NK-92 (cell line): ENCODE data around the gene KRT6B.
"Not testable (repeated sequence)": the region's sequence is repeated elsewhere in the genome, so short reads cannot be mapped to it uniquely, and the experiment has no call there.

Experiments
- DNase-seq: peaks from one replicate; lab custom pipeline; 2025; ENCODE audit not compliant: unreplicated experiment; lab: John Stamatoyannopoulos, UW

Gene KRT6B

DNA sequence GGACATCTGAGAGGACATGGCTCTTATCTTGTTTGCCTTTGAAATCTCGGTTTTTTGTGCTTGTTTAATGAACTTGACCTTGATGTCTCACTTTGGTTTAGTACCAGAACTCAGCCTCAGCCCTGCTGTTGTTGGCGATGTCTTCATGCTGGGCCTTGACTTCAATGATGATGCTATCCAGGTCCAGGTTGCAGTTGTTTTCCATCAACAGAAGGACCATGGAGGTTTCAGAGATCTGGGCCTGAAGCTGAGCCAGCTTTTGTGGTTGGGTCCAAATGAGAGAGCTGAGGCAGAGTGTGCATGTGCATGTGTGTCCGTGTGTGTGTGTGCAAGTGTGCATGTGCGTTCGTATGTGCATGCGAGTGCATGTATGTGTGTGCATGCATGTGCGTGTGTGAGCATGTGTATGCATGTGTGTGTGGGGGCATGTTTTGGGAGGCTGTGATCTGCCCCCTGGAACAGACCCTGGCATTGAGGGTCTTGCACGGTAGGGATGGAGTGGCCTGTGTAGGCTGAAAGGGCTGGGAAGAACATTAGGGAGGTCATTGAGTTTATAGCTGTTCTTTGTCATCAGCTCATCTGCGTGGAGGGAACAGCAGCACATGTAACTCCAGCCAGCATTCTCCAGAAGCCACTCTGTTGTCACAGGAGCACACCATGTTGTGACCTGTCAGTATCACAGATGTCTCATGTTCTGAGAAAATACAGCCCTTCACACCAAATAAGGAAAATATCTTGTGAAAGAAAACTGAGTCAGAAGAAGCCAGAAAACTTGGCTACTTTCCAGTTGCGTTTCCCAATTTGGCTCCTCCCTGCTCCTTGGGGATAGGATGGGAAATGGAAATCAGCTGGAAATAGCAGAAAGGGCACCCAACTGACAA lies 35.8 kb downstream of the KRT6B start:
- no peak for DNase-seq

DNA sequence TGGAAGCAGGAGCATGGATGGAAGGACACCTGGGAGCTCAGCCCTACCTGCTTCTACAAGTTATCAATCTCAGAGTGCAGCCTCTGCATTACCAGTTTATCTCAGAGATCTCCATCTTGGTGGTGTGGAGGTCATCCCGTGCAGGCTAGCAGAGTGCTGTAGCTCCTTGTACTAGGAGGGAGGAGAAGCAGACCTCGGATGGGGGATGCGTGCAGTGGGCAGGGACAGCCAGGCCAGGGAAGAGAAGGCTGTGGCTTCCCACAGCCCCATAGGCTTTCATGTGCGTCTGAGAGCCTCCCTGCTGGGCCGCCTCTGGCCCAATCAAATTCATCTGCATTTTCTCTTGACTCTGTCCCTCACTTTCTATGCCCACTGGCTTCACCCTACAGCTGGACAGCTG lies 37.0 kb downstream of the KRT6B start:
- DNase-seq = no peak

DNA sequence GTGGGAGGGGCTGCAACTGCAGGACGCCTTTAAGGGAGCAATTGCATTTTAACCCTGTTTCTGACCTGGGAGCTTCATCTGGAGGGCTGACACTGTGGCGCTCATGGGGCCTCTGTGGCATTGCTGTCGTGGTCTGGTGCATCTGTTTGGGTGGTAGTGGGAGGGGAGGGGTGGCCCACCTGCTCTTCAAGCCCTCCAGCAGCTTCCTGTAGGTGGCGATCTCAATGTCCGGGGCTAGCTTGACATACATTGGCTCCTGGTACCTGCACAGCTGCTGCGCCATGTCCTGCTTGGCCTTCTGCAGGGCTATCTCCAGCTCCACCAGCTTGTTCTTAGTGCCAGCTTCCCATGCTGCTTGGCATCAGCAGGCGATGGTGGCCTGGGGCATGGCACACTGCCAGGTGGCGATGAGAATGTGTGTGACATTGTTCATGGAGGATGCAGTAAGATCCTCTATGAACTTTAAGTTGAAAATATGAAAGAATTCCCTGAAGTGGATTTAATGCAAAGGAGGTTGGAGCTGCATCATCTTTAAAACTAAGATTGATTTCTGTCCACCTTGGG lies 38.1 kb downstream of the KRT6B start:
- no peak for DNase-seq

DNA sequence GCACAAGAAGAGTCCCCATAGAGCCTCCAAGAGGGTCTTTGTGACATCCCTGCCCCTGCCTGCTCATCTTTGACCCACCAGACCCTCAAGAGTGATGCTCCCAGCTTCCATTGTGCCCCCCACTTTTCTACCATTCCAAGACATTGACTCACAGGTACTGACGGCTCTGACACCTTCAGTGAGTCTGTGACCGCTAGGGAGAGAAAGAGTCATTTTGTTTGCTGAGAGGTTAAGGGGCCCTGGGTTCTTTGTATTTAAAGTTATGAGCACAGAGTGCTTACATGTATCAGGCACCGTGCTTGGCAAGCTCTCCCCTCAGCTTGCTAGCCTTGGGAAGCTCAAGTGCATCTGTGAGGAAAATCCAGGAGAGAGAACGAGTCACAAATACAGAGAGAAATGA lies 38.7 kb downstream of the KRT6B start:
- no peak for DNase-seq

DNA sequence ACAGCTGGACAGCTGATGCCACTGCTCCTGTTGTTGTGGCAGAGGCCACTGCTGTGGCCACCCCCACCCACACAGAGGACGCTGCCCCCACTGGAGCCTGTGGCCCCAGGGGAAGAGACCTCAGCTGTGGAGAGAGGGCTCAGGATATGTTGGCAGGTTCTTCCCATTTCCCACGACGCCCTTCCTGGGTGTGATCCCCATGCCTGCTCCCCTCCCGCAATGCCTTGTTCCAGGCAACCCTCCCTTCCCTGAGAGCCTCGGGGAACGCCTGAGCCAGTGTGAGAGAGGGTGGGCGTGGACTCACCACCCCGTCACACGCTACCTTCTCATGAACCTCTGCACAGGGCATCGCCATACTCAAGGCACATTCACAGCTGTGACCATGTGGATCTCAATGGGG lies 40.1 kb downstream of the KRT6B start:
- DNase-seq = no peak

DNA sequence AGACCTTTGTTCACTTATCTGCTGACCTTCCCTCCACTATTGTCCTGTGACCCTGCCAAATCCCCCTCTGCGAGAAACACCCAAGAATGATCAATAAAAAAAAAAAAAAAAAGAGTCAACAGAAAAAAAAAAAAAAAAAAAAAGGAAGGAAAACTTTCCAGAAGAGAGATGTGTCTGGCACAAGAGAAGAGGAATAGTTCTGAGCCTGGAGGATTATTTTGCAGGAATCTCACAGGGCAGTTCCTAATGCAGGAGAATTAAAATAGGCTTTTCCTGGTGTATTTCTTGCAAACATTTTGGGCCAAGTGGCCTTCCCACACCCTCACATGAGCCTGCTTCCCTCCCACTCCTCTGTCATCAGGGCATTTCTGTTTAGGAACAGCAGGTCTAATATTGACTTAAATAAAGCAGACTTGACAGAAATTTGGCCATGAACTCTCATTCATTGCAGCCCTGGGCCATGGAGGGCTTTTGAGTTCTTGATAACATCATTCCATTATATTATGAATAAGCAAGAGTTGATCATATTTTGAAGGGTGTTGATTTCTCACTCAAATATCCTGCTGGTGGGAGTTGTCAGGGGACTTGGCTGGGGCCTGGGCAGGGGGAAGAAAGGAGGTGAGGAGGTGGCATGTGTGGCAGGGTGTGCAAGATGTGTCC lies 41.2 kb downstream of the KRT6B start:
- DNase-seq = not testable (repeated sequence)

DNA sequence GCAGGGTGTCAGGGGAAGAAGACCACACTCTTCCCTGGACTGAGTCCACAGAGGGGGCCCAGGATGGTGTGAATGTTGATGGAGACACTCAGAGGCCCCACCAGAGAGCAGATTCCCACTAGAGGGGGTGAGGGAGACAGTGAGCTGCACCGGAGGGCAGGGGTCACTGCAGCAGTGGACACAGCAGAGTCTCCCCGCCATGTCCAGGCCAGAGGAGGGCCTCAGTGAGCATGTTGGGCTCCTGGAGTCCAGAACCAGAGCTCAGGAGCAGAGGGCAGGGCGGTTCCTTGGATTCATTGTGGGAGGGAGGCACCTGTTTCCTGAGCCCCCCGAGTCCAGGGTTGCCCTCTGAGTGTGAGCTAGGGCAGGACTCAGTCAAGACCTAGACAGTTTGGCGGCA lies 44.0 kb downstream of the KRT6B start:
- DNase-seq = no peak

DNA sequence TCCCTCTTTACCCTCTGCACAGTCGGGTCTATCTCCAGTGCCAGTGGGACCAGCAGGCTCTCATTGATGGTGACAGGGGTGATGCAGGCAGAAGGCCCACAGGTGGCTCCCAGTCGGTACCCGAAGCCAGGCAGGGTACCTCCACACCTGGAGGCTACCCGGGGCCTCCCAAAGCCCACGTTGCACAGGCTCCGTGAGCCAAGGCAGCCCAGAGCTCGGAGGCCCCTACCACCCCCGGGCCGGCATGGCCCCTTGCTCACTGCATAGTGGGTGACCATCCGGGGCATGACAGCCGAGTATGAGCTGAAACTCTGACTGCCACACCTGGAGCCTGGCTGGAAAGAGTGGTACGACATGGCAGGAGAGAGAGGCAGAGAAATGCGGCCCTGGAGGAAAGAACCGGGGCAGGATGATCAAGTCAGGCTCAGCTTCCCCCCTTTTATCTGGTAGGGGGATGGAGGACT lies 46.0 kb downstream of the KRT6B start, which contains the start of gene KRT82:
Gene KRT82, minus strand, starts transcription at position 414 of the 464 bp plus-strand sequence. Its CDS starts 58 bp downstream, at position 356.
- no peak for DNase-seq

DNA sequence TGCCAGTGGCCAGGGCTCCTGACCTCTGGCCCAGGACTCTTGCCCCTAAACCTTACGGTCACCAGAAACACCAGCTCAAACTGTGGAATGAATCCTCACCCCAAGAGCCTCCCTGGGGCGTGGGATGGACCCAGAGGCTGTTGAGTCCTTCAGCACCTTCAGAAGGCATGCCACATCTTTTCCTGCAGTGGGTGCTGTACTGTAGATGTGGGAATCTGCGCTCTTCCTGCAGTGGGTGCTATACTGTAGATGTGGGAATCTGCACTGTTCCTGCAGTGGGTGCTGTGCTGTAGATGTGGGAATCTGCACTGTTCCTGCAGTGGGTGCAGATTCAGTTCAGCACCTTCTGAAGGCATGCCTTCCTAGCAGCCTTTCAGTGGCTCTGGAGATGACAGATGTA lies 47.0 kb downstream of the KRT6B start:
- DNase-seq = no peak

DNA sequence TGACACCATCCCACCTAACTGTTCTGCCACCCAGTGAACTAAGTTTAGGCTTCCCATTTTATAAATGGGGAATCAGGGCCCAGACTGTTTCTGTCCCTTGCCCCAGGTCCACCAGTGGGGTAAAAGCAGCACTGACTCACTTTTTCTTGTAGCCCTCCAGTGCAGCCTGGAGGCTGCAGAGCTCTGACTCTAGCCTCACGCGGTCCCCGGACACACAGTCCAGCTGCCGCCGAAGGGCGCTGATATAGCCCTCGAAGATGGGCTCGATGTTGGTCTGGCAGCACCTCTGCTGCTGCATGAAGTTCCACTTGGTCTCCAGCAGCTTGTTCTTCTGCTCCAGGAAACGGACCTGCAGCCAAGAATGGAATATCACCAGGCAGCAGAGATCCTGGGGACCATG lies 48.4 kb downstream of the KRT6B start:
- no peak for DNase-seq

DNA sequence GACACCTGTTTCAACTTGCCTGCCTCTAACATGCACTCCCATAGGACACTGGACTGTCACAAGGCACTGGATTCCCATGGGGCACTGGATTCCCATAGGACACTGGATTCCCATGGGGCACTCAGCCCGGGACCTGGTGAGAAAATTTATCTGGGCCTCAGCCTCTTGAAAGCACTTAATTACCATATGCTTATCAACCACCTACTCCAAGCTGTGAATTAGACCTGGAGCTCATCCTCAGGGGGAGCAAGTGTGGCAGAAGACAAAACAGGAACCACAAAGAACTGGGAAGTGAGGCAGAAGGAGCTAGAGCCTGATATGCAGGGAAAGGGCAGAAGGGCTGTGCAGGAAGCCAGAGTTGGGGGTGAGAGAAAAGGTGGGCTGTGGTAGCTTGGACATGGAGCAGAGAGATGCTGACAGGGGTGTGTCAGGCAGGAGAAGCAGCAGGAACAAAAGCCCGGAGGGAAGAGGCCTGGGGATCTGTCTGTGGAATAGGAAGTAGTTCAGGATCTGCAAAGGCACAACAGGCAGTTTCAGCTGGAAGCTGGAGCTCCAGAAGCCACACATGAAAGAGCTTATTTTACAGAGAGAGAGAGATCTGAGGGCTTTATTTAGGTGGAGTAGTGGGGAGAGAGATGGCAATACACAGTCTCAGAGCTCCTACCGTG lies 48.9 kb downstream of the KRT6B start:
- no peak for DNase-seq

DNA sequence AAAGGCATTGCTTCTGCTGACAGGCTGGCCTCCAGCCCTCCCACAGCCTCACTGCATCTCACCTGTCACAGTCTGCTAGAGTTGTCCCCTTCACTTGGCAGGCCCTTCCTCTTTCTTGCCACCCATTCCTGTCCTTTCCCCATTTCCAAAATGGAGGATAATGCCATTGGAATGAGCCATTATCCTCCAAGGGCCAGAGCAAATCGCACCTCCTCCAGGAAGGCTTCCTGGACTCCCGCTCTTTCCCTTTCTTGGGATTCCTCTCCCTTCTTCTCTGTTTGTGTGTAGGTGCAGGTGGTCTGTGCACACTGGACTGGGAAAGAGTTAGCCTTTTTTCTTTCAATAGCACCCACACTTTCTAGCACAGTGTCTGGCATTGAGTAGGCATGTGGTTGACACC lies 49.6 kb downstream of the KRT6B start:
- DNase-seq = no peak

DNA sequence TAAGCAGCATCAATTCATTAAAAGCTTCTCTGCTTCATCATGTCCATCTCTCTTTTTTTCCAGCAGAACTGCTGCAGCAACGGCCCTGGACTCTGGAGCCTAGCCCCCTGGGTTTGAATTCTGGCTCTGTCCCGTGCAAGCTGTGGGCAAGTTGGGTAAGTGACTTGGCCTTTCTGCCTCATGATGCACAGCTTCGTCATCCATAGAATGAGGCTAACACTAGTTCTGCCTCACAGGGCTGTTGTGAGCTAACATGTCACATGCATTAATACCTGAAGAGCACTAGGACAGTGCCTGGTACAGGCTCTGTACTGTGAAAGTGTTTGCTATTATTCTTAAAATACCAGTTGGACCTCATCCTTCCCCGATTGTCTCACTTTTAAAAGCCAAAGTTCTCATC lies 50.0 kb downstream of the KRT6B start:
- no peak for DNase-seq

DNA sequence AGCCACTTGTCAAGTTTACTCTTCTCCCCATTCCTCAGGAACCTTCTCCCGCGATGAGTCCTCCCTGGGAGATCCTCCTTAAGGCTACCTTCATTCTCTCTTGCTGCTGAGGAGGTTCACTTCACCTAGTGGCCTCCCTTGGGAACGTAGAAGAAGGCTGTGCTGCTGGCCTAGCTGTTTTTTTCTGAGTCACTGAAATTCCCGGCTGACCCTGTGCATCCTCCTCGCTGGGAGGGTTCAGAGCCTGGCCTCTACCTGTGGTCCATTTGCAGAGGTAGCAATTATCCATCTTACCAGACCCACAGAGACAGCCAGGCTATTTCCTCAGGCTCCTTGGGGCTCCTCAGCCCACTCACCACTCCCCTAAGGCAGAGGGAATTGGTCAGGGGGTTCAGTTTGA lies 50.4 kb downstream of the KRT6B start:
- no peak for DNase-seq

DNA sequence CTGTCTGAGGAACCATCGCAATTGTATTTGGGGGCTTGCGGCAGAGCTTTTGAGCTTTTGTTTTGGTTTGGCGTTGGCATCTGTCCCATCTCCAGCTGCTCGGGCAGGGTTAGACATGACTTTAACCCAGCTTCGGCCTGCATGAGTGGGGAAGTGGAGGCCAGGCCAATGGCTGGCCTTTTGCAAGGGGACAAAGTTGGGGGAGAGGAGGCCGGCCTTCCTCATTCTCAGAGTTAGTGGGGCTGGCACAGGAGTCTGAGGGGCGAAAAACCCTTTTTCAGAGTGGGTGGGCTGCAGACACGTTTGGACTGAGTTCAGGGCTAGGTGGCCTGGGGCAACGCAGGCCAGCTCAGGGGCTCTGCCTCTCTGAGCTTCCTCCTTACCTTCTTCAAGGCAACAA lies 51.0 kb downstream of the KRT6B start:
- no peak for DNase-seq

DNA sequence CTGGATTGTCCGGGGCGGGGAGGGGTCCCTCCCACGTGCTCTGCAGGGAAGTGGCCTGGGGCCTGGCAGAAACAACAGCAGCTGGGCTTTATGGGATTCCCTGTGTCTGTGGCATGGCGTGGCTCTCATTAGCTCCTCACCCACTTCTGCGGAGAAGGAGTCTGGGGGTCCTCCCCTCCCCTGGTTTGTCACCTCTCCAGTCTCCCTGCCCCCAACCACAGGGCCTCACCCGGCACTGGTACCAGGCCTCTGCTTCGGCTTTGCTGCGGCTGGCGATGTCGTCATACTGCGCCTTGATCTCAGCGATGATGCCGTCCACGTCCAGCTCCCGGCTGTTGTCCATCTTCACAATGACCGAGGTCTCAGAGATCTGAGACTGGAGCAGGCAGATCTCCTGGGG lies 52.2 kb downstream of the KRT6B start:
- DNase-seq = no peak

DNA sequence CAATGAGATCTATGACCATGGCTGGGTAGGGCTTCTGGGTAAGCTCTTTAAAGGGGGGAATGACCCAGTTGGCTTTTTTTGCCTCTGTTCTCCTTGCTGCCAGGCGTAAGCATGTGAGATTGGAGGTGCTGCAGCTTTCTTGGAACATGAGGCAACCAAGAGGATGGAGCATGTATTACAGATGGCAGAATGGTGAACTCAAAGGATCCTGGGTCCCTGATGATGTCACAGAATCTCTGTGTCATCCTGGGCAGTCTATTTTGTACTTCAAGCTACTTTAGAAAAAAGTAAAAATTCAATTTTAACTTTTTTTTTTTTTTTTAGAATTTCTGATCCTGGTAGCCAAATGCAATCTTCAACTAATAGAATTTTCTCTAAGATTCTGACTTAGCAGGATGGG lies 53.8 kb downstream of the KRT6B start:
- DNase-seq = no peak

DNA sequence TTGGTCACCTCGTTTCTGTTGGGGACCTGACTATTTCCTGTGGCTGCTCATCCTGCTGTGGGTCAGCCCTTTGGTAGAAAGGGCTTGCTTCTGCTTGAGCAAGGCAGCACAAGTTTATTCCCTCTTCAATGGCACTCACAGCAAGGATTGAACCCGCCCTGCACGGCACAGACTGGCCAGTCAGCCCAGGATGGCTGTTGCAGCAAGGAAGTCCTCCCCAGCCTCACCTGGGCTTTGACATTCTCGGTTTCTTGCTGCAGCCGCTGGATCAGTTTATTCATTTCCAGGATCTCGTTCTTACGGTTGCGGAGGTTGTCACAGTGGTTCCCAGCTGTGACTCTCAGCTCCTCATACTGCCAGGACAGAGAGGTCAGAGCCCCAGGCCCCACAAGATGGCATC lies 55.3 kb downstream of the KRT6B start:
- DNase-seq = no peak
